NCI-H748 (cell line): ENCODE results near the gene DYNLT3.
A peak's percentile ranks its signal among the peaks of the same experiment; 100 is the strongest.

Experiments used
- DNase-seq: peaks from one replicate; lab custom pipeline; 2025; ENCODE audit not compliant: unreplicated experiment; lab: John Stamatoyannopoulos, UW

DYNLT3 gene

DNA sequence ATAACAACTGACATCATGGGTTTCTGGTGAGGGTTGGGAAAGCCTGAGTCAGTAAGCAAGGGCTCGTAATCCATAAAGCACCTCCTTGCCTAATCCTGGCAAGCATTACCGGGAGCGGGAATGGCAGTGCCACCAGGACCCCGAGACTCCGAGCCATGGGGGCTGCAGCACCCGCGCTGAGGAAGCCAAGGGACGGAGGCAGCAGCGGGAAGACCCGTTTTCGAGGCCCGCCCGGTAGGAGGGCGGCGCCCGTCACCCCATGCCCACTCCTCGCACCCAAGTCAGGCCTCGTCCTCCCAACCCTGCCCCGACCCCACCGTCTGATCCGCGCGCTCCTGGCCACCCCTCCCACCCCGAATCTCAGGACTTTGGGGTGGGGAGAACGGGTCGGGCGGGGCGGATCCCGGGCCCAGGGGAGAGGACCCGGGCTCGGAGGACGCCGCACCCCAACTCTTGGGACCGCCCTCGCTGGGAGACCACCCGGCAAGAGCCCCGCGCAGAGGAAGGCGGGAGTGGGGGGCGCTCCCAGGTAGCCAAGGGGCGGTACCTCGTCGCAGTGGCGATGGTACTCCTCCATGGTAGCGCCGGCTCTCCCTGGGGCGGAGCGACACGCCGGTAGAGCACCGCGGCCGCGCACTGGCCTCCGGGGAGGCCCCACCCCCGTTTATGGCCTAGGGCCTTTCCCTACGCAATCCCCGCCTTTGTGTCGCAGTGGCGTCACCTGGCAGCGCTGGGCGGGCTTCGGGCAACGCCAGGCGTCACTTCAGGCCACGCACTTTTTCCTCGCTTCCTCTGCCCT is at the start of gene DYNLT3:
Gene DYNLT3, minus strand, starts transcription at position 638 of the 799 bp plus-strand sequence. Its CDS starts 61 bp downstream, at position 577.
- peak; percentile 95 for DNase-seq

DNA sequence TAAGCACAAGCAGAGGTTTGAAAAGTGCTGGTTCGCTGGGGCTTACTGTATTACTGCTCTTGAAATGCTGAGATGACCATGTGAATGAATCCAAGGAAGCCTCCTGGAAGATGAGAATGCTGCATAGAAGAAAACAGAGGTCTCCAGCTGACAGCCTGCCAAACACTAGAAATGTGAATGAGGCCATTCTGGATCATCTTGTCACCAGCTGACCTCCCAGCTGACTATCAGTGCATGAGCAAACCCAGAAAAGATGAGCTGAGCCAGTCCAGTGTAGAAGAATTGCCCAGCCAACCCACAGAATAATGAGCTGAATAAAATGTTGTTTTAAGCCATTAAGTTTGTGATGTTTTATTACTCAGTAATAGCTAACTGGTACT is 49.1 kb upstream of the DYNLT3 start:
- no peak for DNase-seq

GRCh38 chrX:37895795-37896510 is 48.6 kb upstream of the DYNLT3 start:
- no peak for DNase-seq

- no peak for DNase-seq
These were observed 47.4 kb upstream of the DYNLT3 start for GRCh38 chrX:37894725-37895124.

GRCh38 chrX:37888010-37888409 is 40.6 kb upstream of the DYNLT3 start:
- no peak for DNase-seq

DNA sequence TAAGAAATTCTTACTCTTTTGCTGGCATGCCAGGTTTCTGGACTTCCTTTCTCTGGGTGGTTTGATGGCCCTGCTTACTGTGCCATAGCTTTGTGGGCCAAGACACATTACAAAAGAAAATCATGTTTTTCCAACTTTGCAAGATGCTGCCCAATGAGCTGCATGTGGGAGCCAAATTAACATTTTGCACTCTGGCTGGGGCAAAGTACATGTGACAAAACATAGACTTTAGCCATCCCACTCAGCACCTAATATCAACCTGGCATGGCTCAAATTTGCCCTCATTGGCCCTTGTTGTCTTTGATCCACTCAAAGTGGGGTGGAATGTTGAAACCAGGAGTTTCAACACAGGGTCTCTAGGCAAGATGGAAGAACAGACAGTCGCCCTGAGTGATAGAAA is 40.0 kb upstream of the DYNLT3 start:
- no peak for DNase-seq

GRCh38 chrX:37883196-37883595 is 35.8 kb upstream of the DYNLT3 start:
- no peak for DNase-seq

DNA sequence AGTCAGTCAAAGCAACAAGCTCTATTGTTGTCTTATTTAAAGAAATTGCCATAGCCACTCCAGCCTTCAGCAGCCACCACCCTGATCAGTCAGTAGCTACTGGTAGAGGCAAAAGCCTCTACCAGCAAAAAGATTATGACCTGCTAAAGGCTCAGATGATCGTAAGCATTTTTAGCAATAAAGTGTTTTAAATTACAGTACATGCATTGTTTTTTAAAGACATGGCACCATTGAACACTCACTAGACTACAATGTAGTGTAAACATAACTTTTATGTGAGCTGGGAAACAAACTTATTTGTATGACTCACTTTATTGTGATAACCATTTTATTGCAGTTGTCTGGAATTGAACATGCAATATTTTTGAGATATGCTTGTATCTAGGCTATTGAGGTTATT is 32.3 kb upstream of the DYNLT3 start:
- DNase-seq, result no peak

DNA sequence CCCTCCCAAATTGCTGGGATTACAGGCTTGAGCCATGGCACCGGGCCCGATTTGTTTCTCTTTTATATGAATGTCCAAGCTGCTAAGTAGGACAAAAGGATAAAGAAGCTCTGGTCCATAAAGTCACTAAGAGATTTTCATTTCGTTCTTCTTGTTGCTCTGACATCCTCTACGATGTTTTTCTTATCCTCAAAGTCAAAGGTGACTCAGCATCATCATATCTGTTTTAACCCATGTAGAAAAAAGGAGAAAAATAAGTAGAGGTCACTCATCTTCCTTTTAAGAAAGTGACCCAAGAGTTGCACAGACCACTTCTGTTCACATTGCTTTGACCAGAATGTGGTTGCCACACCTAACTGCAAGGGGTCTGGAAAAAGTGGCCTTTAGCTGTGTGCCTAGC is 29.3 kb upstream of the DYNLT3 start:
- DNase-seq, result no peak

DNA sequence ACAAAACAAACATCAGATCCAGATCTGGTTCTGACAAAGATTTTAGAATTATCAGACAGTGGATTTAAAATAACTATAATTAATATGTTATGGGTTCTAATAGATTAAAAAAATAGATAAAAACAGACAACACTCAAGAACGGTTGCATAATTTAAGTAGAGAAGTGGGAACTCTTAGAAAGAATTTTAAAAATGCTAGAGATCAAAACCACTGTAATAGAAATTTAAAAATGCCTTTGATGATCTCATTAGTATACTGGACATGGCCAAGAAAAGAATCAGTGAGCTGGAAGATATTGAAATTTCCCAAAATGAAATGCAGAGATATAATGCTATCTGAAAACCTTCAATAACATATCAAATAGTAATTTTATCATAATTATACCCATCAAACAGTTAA is 28.3 kb upstream of the DYNLT3 start:
- DNase-seq, result no peak

- no peak for DNase-seq
These were observed 25.8 kb upstream of the DYNLT3 start for GRCh38 chrX:37873220-37873619.

- DNase-seq, result no peak
These were observed 24.9 kb upstream of the DYNLT3 start for GRCh38 chrX:37872303-37872655.

GRCh38 chrX:37871626-37872302 is 24.4 kb upstream of the DYNLT3 start:
- no peak for DNase-seq

GRCh38 chrX:37867536-37868153 is 20.3 kb upstream of the DYNLT3 start:
- no peak for DNase-seq

GRCh38 chrX:37863728-37864127 is 16.4 kb upstream of the DYNLT3 start:
- DNase-seq, result no peak

DNA sequence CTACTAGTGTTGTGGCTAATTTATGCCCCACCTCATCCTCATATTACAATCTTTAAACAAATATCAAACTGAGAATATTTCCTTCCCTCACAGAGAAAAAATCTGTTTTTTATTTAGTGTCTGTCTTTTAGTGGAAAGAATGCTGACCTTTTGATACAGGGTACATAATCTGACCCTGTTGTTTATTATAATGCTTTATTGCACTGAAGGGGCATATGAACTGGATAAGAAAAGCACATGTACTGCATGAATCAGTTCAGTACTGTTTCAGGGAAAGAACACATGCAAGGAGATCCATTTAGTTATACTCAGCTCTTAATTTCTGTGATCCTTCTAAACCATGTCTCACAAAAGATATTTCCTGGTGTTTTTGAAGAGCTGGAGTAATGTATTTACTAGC is 15.5 kb upstream of the DYNLT3 start:
- no peak for DNase-seq

DNA sequence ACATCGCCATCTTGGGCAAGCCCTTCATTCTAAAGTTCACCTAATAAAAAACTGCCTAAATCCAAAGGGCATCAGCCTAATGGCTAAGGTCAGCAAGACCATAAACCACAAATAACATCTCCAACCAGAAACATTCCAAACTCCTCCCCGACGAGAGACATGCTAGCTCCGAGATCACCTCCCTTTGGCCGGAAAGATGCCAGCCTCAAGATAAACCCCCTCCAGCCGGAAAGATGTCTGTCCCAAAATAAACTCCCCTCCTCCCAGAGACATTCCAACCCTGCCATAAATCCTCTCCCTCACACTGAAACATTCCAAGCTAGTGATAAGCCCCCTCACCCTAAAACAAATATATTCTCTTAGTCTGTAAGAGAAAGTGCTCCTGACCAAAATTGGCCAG is 13.3 kb upstream of the DYNLT3 start:
- no peak for DNase-seq

- DNase-seq, result no peak
These were observed 7.4 kb upstream of the DYNLT3 start for GRCh38 chrX:37854748-37855147.

GRCh38 chrX:37854148-37854547 is 6.8 kb upstream of the DYNLT3 start:
- no peak for DNase-seq

DNA sequence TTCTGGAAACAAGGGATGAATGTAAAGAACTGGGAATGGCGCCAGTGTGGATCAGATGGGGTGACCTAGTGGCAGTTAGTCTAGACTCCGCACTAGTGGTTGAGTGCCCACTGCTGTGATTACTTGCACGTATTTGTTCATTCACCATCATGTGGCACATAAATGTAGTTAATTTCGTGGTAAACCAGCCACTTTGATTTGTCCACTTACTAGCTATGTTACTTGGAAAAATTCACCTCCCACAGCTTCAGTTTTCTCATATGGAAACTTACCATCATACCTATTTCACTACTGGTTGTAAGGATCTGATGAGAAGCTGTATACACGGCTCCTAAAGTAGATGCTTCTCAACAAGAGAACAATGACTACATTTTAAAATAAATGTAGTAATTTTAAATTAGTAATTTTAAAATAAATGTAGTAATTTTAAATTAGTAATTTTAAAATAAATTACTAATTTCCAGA is 394 bp upstream of the DYNLT3 start:
- DNase-seq, result no peak

DNA sequence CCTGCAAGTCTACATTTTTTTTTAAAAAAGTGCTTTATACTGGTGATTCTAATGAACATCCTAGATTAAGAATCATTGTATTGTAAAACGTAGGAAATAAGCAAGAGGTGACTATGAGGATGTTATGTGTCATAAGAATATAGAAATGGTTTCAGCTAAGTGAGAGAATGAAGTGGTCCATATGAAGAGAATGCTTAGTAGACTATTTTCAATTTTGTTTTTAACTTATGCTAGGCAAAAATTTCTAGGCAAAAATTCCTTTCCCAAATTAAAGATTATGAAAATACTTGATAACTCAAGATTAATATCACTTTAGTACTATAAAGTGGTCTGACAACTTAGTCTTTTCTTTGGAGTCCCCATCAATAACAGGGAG is 825 bp downstream of the DYNLT3 start:
- DNase-seq, result no peak

DNA sequence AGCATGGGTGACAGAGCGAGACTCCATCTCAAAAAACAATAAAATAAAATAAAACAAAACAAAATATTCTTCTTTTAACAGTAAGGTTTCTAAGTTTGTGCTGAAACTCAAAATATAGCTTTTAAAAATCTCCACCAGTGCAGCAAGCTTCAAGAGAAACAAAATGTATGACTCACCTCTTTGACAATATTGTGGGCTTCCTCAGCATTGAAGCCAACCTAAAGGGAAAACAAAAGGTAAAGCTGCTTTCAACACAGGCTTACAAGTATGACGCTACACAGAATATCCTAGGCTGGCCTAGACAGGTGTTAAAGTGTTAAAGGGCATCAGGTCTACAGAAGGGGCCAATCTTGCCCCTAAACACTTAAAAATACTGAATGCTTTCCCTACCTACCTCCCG is 1.2 kb downstream of the DYNLT3 start:
- DNase-seq, result no peak
